Transverse colon (tissue), 4 donors: Measurements from ENCODE around the gene NDRG3.

Experiments
- EP300 ChIP-seq: sonication (generic); formaldehyde crosslinking; IDR thresholded peaks from one replicate; pipeline ENCODE4 v1.6.1; 2017; ENCODE audit warnings: antibody characterized with exemption, low read depth
- POLR2A ChIP-seq: fragments of 450-650 bp; IDR thresholded peaks from one replicate; pipeline ENCODE4 v1.6.1; 2016; ENCODE audit warnings: antibody characterized with exemption, mild to moderate bottlenecking, moderate library complexity
- POLR2AphosphoS5 ChIP-seq, 3 donors: sonication (generic); formaldehyde crosslinking; IDR thresholded peaks; one replicate each; pipeline ENCODE4 v1.6.1; 2016; ENCODE audit warnings: antibody characterized with exemption in 3 of 3
- TF ChIP-seq, protein P1 (sequence below), 5 experiments: fragments of 200-600 bp in 3 of 5; fragments of 450-650 bp in 2 of 5; sonication (generic) in 3 of 5; IDR thresholded peaks; 1 replicate in 2 of 5; 2 replicates in 3 of 5; pipeline ENCODE4 v1.5.1; 2016 to 2017; ENCODE audit warnings: antibody characterized with exemption in 5 of 5, inconsistent platforms in 3 of 5, mild to moderate bottlenecking in 2 of 5, moderate library complexity in 1 of 5

DNA sequence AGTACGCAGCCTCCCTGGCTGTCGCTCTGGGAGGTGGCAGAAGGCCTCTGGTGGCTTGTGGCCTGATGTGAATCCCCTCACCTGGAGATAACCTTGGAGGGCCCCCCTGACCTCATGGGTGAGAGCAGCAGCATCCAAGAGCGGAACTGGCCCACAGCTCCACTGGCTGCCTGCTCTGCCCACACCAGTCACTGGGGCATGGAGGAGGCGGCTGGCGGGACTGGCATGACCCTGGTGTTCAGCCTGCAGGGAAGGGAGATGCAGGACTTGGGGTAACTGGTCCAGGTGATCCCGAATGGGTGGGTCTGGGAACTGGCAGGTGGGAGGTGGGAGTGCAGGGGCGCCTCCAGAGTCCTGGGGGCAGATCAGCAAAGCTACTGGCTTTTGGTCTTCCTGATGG lies 38.2 kb upstream of the NDRG3 start:
- TF ChIP-seq POLR2A: no peak
- TF ChIP-seq, protein P1, sequence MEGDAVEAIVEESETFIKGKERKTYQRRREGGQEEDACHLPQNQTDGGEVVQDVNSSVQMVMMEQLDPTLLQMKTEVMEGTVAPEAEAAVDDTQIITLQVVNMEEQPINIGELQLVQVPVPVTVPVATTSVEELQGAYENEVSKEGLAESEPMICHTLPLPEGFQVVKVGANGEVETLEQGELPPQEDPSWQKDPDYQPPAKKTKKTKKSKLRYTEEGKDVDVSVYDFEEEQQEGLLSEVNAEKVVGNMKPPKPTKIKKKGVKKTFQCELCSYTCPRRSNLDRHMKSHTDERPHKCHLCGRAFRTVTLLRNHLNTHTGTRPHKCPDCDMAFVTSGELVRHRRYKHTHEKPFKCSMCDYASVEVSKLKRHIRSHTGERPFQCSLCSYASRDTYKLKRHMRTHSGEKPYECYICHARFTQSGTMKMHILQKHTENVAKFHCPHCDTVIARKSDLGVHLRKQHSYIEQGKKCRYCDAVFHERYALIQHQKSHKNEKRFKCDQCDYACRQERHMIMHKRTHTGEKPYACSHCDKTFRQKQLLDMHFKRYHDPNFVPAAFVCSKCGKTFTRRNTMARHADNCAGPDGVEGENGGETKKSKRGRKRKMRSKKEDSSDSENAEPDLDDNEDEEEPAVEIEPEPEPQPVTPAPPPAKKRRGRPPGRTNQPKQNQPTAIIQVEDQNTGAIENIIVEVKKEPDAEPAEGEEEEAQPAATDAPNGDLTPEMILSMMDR (IDR thresholded peaks at IDR 0.05): no peak
- TF ChIP-seq POLR2AphosphoS5 (IDR thresholded peaks at IDR 0.05): no peak
- no peak for TF ChIP-seq EP300
